Left ventricle myocardium inferior (tissue), 1 donor: Measurements from ENCODE around the gene MACROD2. TPM values are rescaled to one million over a fixed set of nuclear protein-coding genes. Genes with fewer than 3 reads are reported as not detected.

Source experiments
- DNase-seq: peaks from one replicate; pipeline ENCODE4 v3.0.0-alpha.2; 2020
- H3K27ac ChIP-seq: fragments of 200-600 bp; replicated peaks from 2 replicates; pipeline ENCODE4 v1.8.0; 2021
- H3K27me3 ChIP-seq: fragments of 200-600 bp; 2 replicates; pipeline ENCODE4 v1.8.0; 2021; ENCODE audit warnings: low read depth
- H3K36me3 ChIP-seq: fragments of 200-600 bp; 2 replicates; pipeline ENCODE4 v1.8.0; 2021
- H3K4me1 ChIP-seq: fragments of 200-600 bp; 2 replicates; pipeline ENCODE4 v1.8.0; 2021
- H3K4me3 ChIP-seq: fragments of 200-600 bp; 2 replicates; pipeline ENCODE4 v1.8.0; 2021; ENCODE audit warnings: mild to moderate bottlenecking, moderate library complexity
- H3K9me3 ChIP-seq: fragments of 200-600 bp; replicated peaks from 2 replicates; pipeline ENCODE4 v1.8.0; 2021
- intact Hi-C: fragments of 100-400 bp; cut with micrococcal nuclease; formaldehyde crosslinking; loops from one replicate; pipeline ENCODE4 v1.11.0; 2022
- total RNA-seq: library from RNA; stranded (reverse); fragmentation: NEBNext Ultra II Directional; extraction: Animal tissue kit (Norgen Biotek cat#: 25700); gene quantifications from one replicate; pipeline ENCODE4 v1.2.1, GENCODE V29; 2021
- TF ChIP-seq, protein P1 (sequence below): fragments of 200-600 bp; IDR thresholded peaks from 2 replicates; pipeline ENCODE4 v1.8.0; 2021; ENCODE audit warnings: antibody characterized with exemption, mild to moderate bottlenecking, borderline replicate concordance
- donor health status: DM: no; HTN: yes; CAD: no; lungs with severe emphysema.

MACROD2 gene
- total RNA-seq, 1 donor from 2014 or later, result 3.6 TPM

DNA sequence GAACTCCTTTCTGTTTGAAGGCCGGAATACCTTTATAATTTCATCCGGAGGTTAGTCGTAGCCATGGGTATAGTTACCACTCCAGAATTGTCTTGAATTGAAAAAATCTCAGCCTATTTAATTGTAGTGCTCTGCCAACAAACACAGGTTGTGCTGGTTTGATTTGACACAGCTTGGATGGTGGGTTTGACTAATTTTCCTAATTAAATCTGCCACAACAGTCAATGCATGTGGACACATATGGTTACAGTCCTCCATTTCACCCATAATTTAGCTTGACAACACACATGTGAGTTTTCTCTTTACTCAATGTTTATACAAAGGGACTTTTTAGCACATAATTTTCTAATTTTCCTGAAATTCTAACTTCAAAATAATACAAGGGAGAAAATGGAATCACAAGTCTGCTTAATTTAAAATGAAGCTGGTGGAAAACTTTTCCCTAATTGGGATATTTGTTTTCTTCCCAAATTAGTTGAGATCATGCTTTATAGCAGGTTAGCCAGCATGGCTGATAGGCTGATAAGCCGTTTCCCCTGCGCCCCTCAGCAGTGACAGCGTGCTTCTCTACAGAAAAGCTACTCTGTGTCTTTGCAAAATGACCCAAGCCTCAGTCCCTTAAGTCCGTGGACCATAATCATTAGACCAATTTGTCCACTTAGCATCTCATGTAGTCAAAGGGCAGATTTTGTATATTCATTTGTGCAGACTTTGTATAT lies 805.5 kb downstream of the MACROD2 start:
- Histone ChIP-seq H3K36me3 (no peaks in the 10 kb centered on the region), H3K9me3 (no peaks in the 10 kb centered on the region), H3K27ac (no peak overlapping the region), H3K27me3 (no peaks in the 10 kb centered on the region), H3K4me3 (no peak overlapping the region), H3K4me1 (no peaks in the 10 kb centered on the region)
- TF ChIP-seq, protein P1, sequence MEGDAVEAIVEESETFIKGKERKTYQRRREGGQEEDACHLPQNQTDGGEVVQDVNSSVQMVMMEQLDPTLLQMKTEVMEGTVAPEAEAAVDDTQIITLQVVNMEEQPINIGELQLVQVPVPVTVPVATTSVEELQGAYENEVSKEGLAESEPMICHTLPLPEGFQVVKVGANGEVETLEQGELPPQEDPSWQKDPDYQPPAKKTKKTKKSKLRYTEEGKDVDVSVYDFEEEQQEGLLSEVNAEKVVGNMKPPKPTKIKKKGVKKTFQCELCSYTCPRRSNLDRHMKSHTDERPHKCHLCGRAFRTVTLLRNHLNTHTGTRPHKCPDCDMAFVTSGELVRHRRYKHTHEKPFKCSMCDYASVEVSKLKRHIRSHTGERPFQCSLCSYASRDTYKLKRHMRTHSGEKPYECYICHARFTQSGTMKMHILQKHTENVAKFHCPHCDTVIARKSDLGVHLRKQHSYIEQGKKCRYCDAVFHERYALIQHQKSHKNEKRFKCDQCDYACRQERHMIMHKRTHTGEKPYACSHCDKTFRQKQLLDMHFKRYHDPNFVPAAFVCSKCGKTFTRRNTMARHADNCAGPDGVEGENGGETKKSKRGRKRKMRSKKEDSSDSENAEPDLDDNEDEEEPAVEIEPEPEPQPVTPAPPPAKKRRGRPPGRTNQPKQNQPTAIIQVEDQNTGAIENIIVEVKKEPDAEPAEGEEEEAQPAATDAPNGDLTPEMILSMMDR, result no peak
- DNase-seq, result no peak
- intact Hi-C loops, result no loop called here

DNA sequence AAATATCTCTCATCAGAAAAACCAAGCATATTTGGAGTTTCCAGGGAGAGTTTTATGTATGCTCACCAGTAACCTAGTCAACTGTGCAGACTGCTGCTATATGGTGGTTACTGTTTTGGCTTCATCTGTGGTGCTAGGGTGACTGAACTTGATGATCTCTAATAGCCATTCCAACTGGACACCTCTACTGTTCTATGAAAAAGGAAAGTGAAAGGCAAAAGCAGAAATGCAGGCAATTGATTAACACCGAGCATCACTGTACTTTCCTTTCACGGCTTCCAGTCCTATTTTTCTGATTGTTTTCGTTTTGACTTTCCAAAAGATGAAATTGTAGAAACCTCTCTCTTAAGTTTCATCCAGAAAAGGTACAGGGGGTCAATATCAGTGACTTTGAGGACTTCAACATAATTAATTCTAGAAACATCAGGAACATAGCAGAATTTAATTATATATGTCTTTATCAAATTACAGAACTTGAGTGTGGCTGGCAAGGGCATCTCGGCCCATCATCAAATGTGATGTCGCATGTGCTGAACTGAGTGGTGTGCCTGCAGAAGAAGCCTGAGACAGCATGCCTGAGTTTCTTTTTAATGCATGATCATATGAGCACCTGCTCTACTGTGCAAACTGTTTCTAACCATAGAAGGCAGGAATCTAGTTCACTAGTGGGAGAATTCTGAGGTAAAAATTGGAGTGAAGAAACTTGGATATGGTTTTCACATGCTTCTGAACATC lies 806.4 kb downstream of the MACROD2 start:
- no peaks in the 10 kb centered on the region for H3K27me3 ChIP-seq
- TF ChIP-seq, protein P1, result no peak

DNA sequence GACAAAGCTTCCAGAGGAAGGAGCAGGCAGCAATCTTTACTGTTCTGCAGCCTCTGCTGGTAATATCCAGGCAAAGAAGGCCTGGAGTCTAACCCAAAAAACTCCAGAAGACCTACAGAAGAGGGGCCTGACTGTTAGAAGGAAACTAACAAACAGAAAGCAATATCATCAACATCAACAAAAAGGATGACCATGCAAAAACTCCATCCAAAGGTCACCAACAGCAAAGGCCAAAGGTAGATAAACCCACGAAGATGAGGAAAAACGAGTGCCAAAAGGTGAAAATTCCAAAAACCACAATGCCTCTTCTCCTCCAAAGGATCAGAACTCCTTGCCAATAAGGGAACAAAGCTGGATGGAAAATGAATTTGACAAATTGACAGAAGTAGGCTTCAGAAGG lies 811.9 kb downstream of the MACROD2 start:
- no peaks in the 10 kb centered on the region for H3K27me3 ChIP-seq
- intact Hi-C loops, result no loop called here
- no peak overlapping the region for H3K4me3 ChIP-seq
- no peaks in the 10 kb centered on the region for H3K4me1 ChIP-seq
- TF ChIP-seq, protein P1, result no peak
- DNase-seq, result no peak
- H3K27ac ChIP-seq, result no peak overlapping the region
- no peaks in the 10 kb centered on the region for H3K36me3 ChIP-seq
- H3K9me3 ChIP-seq, result peaks cover 29% of the 10 kb centered on the region

More for the DNA sequence above, 806.4 kb downstream of the MACROD2 start:
- Histone ChIP-seq H3K4me3 (no peak overlapping the region), H3K27ac (no peak overlapping the region), H3K36me3 (no peaks in the 10 kb centered on the region), H3K4me1 (no peaks in the 10 kb centered on the region), H3K9me3 (peaks cover 1% of the 10 kb centered on the region)
- no peak for DNase-seq
- intact Hi-C loops, result no loop called here

DNA sequence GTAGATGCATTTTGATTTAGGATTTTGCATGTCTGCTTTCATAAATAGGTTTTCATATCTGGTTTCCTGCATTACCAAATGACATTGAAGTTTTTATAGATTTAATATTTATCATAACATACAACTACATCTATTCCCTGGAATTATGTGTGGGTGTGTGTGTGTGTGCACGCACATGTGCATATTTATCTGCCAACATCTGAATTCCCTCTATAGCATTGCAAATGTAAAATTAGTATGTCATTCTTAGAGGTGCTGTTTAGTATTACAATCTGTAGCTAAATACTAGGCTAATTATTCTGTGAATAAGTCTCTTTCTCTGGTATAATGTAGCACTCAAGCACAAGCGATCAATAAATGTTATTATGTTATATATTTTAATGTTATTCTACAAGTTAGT lies 820.0 kb downstream of the MACROD2 start:
- no peak for DNase-seq
- Histone ChIP-seq H3K27ac (no peak overlapping the region), H3K36me3 (no peaks in the 10 kb centered on the region), H3K9me3 (peaks cover 18% of the 10 kb centered on the region), H3K4me1 (no peaks in the 10 kb centered on the region), H3K27me3 (no peaks in the 10 kb centered on the region), H3K4me3 (no peak overlapping the region)
- TF ChIP-seq, protein P1, result no peak
- intact Hi-C loops, result no loop called here

DNA sequence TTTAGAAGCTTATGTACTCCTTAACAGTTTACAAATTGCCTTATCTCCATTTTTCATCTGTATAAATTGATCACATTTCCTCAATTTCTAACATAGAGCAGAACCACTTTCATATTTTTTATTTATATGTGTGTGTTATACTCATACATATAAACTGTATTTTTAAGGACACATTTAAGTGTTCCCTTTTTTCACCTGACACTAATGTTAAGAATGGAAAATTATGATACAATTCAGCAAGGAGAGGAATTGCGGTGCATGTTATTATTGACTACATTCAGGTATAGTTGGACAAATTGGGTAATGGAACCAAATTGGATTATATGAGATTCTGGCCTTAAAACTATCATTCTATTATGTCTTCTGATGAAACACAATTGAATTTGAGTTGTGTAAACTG lies 821.2 kb downstream of the MACROD2 start:
- Histone ChIP-seq H3K36me3 (no peaks in the 10 kb centered on the region), H3K4me3 (no peak overlapping the region), H3K9me3 (peaks cover 9% of the 10 kb centered on the region), H3K4me1 (no peaks in the 10 kb centered on the region), H3K27ac (no peak overlapping the region), H3K27me3 (no peaks in the 10 kb centered on the region)
- TF ChIP-seq, protein P1, result no peak
- DNase-seq, result no peak
- intact Hi-C loops, result no loop called here
